Skeletal muscle tissue (tissue), 4 donors: ENCODE results near the gene BRK1. TPM values are rescaled to one million over a fixed set of nuclear protein-coding genes. Genes with fewer than 3 reads are reported as not detected.
"Not testable (repeated sequence)": the region's sequence is repeated elsewhere in the genome, so short reads cannot be mapped to it uniquely, and the experiment has no call there.

Experiments used
- H3K27ac ChIP-seq: one replicate; pipeline ENCODE4 v1.7.0; 2013; ENCODE audit warnings: mild to moderate bottlenecking, low read depth, low read length, inconsistent platforms
- H3K27me3 ChIP-seq, 3 donors: one replicate each; pipeline ENCODE4 v1.7.0; 2013; ENCODE audit warnings: low read length in 3 of 3; ENCODE audit not compliant: control insufficient read depth in 3 of 3, insufficient read depth in 3 of 3
- H3K36me3 ChIP-seq, 3 donors: one replicate each; pipeline ENCODE4 v1.7.0; 2013; ENCODE audit warnings: low read length in 3 of 3; ENCODE audit not compliant: control insufficient read depth in 3 of 3, insufficient read depth in 3 of 3
- H3K4me1 ChIP-seq, 3 donors: one replicate each; pipeline ENCODE4 v1.7.0; 2013; ENCODE audit warnings: low read length in 3 of 3, mild to moderate bottlenecking in 3 of 3; ENCODE audit not compliant: control insufficient read depth in 3 of 3, insufficient read depth in 3 of 3
- H3K4me3 ChIP-seq, 3 donors: one replicate each; pipeline ENCODE4 v1.7.0; 2013; ENCODE audit warnings: low read length in 3 of 3
- H3K9ac ChIP-seq, 3 donors: one replicate each; pipeline ENCODE4 v1.7.0; 2013; ENCODE audit warnings: low read length in 3 of 3, mild to moderate bottlenecking in 3 of 3, moderate library complexity in 2 of 3, low read depth in 1 of 3
- H3K9me3 ChIP-seq, 3 donors: one replicate each; pipeline ENCODE4 v1.7.0; 2013; ENCODE audit warnings: low read length in 3 of 3; ENCODE audit not compliant: control insufficient read depth in 3 of 3
- total RNA-seq: library from RNA; depleted of rRNA; stranded (reverse); fragments of >200 nt; gene quantifications from one replicate; pipeline ENCODE4 v1.2.3, GENCODE V29; 2014
- donor health status: Osteomylitis.

BRK1 gene
- 85.6 TPM for total RNA-seq

DNA sequence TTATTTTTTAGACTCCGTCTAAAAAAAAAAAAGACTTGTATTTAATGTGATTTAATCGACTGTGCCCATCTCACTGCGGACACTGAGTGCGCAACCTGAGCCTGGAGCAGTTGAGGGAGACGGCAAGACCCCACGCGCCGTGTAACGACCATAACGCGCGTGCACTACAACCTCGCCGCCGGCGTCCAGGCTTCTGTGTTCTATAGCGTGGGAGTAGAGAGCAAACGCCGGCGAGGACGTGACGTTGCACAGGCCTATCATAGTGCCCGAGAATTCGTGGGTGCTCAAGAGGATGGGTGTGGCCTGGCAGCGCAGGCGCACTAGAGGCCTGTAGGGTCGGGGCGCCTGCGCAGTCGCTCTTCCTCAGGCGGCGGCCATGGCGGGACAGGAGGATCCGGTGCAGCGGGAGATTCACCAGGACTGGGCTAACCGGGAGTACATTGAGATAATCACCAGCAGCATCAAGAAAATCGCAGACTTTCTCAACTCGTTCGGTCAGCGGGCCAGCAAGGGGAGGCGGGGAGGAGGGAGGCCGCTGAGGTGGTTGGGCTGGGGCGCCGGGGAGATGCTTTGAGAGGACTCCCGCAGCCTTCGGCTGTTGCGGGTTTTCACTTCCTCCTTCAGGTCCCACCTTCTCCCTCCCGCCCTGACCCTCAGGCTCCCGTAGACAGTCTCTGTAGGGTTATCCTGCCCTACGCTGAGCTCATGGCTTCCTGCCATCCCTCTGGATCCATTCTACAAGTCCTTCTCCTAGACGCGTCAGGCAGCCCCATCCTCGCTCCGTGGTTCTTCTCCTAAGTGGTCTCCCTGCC, at the start of gene BRK1:
Gene BRK1, plus strand, starts transcription at position 350 of the 812 bp plus-strand sequence. Its CDS starts 27 bp downstream, at position 377.
- Histone ChIP-seq H3K9ac (peak within 1 kb of the TSS; percentile 78 to 96 (median 79)), H3K4me1 (peaks cover 10 to 22% (median 13%) of the 10 kb centered on the region in 3 donors), H3K27ac (peak within 1 kb of the TSS; percentile 57), H3K4me3 (peak within 1 kb of the TSS; percentile 88 to 100 (median 100)), H3K9me3 (no peaks in the 10 kb centered on the region), H3K36me3 (peaks cover 0 to 5% (median 2%) of the 10 kb centered on the region in 3 donors), H3K27me3 (no peaks in the 10 kb centered on the region)

DNA sequence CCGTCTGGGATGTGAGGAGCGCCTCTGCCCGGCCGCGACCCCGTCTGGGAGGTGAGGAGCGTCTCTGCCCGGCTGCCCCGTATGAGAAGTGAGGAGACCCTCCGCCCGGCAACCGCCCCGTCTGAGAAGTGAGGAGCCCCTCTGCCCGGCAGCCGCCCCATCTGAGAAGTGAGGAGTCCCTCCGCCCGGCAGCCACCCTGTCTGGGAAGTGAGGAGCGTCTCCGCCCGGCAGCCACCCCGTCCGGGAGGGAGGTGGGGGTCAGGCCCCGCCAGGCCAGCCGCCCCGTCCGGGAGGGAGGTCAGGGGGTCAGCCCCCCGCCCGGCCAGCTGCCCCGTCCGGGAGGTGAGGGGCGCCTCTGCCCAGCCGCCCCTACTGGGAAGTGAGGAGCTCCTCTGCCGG, 45.4 kb upstream of the BRK1 start:
- not testable (repeated sequence) for H3K27ac ChIP-seq, H3K4me1 ChIP-seq, H3K36me3 ChIP-seq, H3K27me3 ChIP-seq, H3K4me3 ChIP-seq, H3K9me3 ChIP-seq, H3K9ac ChIP-seq

DNA sequence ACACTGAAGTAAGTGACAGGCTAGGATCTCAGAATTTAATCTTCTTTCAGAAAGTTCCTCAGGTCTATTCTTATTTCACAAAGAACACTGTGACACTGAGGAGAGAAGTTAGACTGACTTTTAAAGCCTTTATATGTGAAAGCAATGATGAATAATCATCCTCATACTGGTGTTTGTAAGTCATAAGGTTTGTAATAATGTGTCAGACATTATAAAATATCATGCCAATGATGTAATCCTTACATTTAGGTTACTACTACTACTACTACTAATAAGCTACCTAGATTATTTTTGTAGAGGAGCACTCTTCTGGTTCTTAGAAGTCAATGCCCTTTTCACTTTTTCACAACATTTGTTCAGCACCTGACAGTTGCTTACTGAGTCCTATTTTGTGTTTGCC, 40.8 kb upstream of the BRK1 start:
- H3K9me3 ChIP-seq: no peaks in the 10 kb centered on the region

DNA sequence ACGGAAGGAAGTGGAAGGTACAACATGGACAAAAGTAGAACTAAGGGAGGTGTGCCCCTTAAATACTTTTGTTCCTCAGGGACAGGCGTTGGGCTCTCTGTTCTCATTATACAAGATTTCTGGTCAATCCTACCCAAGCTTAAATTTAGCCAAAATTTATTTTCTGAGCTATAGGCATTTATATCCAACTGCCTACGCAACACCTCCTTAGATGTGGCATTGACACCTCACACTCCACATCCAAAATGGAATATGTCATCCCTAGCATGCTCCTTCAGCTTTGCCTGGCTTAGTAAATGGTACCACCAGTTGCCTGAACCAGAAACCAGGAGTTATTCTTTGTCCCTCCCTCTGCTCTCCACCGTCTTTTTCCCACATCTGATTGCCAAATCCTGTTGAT, 33.6 kb upstream of the BRK1 start:
- no peaks in the 10 kb centered on the region for H3K27me3 ChIP-seq
- H3K27ac ChIP-seq: no peak overlapping the region
- H3K9ac ChIP-seq: no peak overlapping the region
- no peaks in the 10 kb centered on the region for H3K36me3 ChIP-seq
- H3K4me1 ChIP-seq: no peaks in the 10 kb centered on the region
- no peaks in the 10 kb centered on the region for H3K9me3 ChIP-seq
- no peak overlapping the region for H3K4me3 ChIP-seq

More for the DNA sequence above, 40.8 kb upstream of the BRK1 start:
- Histone ChIP-seq H3K4me1 (no peaks in the 10 kb centered on the region), H3K27ac (no peak overlapping the region), H3K4me3 (no peak overlapping the region), H3K36me3 (no peaks in the 10 kb centered on the region), H3K9ac (no peak overlapping the region), H3K27me3 (no peaks in the 10 kb centered on the region)

DNA sequence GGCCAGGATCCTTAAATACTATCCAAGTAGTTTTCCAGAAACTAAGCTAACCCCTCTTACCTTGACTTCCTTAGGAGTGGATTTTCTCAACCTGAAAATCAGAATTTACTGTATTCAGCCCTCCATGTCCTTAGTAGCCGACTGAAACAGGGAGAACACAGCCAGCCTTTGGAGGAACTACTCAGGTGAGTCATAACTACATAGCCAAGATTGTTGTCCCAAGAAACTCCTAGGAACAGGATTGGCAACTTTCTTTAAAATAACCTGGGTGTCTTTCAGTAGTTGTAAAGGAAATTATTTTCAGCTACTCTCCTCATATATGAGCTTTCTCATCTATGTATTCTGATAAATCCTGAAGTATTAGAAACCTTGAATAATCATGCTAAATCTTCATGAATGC, 29.7 kb upstream of the BRK1 start:
- Histone ChIP-seq H3K9ac (no peak overlapping the region), H3K4me3 (no peak overlapping the region), H3K9me3 (no peaks in the 10 kb centered on the region), H3K4me1 (no peaks in the 10 kb centered on the region), H3K27ac (no peak overlapping the region), H3K36me3 (no peaks in the 10 kb centered on the region), H3K27me3 (no peaks in the 10 kb centered on the region)

DNA sequence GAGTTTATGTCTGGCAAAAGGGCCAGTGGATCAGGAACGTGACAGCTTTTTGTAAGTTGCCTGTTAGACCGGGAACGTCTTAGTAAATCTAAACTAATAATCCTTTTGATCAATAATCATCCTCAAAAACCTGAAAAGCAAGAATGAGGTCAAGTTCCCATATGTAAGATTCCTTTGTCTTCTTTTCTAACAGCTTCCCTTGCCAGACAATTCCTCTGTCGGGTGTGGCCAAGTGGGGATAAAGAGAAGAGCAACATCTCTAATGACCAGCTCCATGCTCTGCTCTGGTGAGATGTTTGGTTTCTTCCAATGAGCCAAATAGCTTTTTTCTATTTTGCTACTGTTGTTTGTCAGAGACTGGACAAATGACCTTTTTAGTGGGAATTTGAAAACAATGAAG, 27.2 kb upstream of the BRK1 start:
- Histone ChIP-seq H3K4me3 (no peak overlapping the region), H3K36me3 (peaks cover 0 to under 1% (median 0%) of the 10 kb centered on the region in 3 donors), H3K4me1 (no peaks in the 10 kb centered on the region), H3K27me3 (no peaks in the 10 kb centered on the region), H3K9ac (no peak overlapping the region), H3K27ac (no peak overlapping the region), H3K9me3 (no peaks in the 10 kb centered on the region)

DNA sequence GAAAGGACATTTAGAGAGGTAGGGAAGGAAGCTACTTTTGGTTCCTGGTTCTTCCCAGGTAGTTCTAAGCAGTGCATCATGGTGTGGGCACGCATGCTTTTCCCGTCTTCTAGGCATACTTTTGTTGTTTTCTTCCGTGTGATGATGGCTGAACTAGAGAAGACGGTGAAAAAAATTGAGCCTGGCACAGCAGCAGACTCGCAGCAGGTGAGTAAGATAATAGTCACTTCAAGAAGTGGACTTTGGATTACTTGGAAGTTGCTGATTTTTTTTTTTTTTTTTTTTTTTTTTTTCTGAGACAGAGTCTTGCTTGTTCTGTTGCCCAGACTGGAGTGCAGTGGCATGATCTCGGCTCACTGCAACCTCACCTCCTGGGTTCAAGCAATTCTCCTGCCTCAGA, 25.3 kb upstream of the BRK1 start:
- Histone ChIP-seq H3K27me3 (no peaks in the 10 kb centered on the region), H3K36me3 (peaks cover 0 to 1% (median 0%) of the 10 kb centered on the region in 3 donors), H3K9ac (no peak overlapping the region), H3K4me1 (no peaks in the 10 kb centered on the region), H3K27ac (no peak overlapping the region), H3K9me3 (no peaks in the 10 kb centered on the region), H3K4me3 (no peak overlapping the region)

DNA sequence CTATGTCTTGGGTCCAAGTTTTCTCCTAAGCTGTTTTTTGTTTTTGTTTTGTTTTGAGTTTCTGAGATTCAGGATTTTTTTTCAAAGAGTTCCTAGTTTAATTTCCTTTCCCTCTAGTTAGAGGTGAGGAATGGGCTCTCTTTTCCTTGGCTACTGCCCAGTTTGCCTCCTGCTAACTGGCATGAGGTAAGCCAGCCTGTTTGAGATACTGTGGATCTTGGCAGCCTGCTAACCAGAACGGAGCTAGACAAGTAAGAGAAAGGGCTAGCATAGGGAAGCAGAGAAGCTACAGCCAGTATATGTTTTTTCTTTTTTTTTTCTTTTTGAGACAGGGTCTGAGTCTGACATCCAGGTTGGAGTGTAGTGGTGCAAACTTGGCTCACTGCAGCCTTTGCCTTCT, 24.7 kb upstream of the BRK1 start:
- H3K4me1 ChIP-seq, H3K36me3 ChIP-seq, H3K9ac ChIP-seq, H3K4me3 ChIP-seq, H3K27me3 ChIP-seq, H3K27ac ChIP-seq, H3K9me3 ChIP-seq: not testable (repeated sequence)

DNA sequence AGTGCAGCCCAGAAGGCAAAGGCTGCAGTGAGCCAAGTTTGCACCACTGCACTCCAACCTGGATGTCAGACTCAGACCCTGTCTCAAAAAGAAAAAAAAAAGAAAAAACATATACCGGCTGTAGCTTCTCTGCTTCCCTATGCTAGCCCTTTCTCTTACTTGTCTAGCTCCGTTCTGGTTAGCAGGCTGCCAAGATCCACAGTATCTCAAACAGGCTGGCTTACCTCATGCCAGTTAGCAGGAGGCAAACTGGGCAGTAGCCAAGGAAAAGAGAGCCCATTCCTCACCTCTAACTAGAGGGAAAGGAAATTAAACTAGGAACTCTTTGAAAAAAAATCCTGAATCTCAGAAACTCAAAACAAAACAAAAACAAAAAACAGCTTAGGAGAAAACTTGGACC, 24.1 kb upstream of the BRK1 start:
- H3K9me3 ChIP-seq, H3K36me3 ChIP-seq, H3K4me1 ChIP-seq, H3K27ac ChIP-seq, H3K9ac ChIP-seq, H3K4me3 ChIP-seq, H3K27me3 ChIP-seq: not testable (repeated sequence)

DNA sequence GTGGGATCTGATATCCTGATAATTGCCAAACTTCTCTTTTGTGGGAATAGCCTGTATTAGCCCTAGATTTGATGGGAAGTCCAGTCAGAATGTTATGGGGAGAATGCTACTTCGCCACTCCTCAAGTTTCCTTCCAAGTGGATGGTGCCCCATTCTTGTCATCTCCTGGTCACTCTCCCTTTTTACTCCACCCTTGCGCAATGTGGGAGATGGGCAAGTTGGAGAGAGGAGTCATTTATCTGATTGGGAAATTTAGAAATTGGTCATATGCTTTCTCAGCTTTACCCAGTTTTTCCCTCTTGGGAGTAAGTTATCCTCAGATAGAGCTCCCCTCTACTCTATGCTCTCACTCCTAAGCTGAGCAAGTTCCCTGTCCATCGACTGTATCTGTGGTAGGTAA, 21.8 kb upstream of the BRK1 start:
- no peaks in the 10 kb centered on the region for H3K4me1 ChIP-seq
- H3K27ac ChIP-seq: no peak overlapping the region
- H3K36me3 ChIP-seq: peaks cover 0 to 1% (median 0%) of the 10 kb centered on the region in 3 donors
- no peaks in the 10 kb centered on the region for H3K9me3 ChIP-seq
- no peak overlapping the region for H3K9ac ChIP-seq
- no peak overlapping the region for H3K4me3 ChIP-seq
- H3K27me3 ChIP-seq: no peaks in the 10 kb centered on the region
